GM23248 (cell line): Measurements from ENCODE around the gene SH3GL1. TPM values are rescaled to one million over a fixed set of nuclear protein-coding genes. Genes with fewer than 3 reads are reported as not detected.
"Not testable (repeated sequence)": the region's sequence is repeated elsewhere in the genome, so short reads cannot be mapped to it uniquely, and the experiment has no call there.

Source experiments
- DNase-seq: peaks from one replicate; pipeline ENCODE4 v3.0.0-alpha.2; 2015
- H2AFZ ChIP-seq: fragments of 200-600 bp; sonication (generic); 2 replicates; pipeline ENCODE4 v1.6.1; 2016; ENCODE audit warnings: antibody characterized with exemption
- H3F3A ChIP-seq: fragments of 200-600 bp; sonication (generic); 2 replicates; pipeline ENCODE4 v1.6.1; 2016; ENCODE audit warnings: mild to moderate bottlenecking, antibody characterized with exemption, mixed run types; ENCODE audit not compliant: insufficient read depth
- H3K27ac ChIP-seq: fragments of 200-600 bp; sonication (generic); 2 replicates; pipeline ENCODE4 v1.5.1; 2016; ENCODE audit warnings: mild to moderate bottlenecking
- H3K27me3 ChIP-seq: fragments of 200-600 bp; sonication (generic); replicated peaks from 2 replicates; pipeline ENCODE4 v1.6.1; 2016; ENCODE audit warnings: mild to moderate bottlenecking; ENCODE audit not compliant: insufficient read depth
- H3K36me3 ChIP-seq: fragments of 200-600 bp; sonication (generic); 2 replicates; pipeline ENCODE4 v1.6.1; 2016; ENCODE audit warnings: low read depth, mild to moderate bottlenecking
- H3K4me1 ChIP-seq: fragments of 200-600 bp; sonication (generic); 2 replicates; pipeline ENCODE4 v1.6.1; 2016; ENCODE audit warnings: mild to moderate bottlenecking; ENCODE audit not compliant: insufficient read depth
- H3K4me2 ChIP-seq: fragments of 200-600 bp; sonication (generic); one replicate; pipeline ENCODE4 v1.6.1; 2016; ENCODE audit warnings: mild to moderate bottlenecking; ENCODE audit not compliant: unreplicated experiment
- H3K4me3 ChIP-seq: fragments of 200-600 bp; sonication (generic); 2 replicates; pipeline ENCODE4 v1.5.1; 2016; ENCODE audit warnings: mild to moderate bottlenecking
- H3K79me2 ChIP-seq: fragments of 200-600 bp; sonication (generic); 2 replicates; pipeline ENCODE4 v1.6.1; 2016; ENCODE audit warnings: mild to moderate bottlenecking; ENCODE audit not compliant: insufficient read depth
- H3K9ac ChIP-seq: fragments of 200-600 bp; sonication (generic); 2 replicates; pipeline ENCODE4 v1.6.1; 2016; ENCODE audit warnings: mild to moderate bottlenecking
- H3K9me2 ChIP-seq: fragments of 200-600 bp; sonication (generic); 2 replicates; pipeline ENCODE4 v1.6.1; 2016; ENCODE audit warnings: mixed run types, mild to moderate bottlenecking, moderate library complexity; ENCODE audit not compliant: insufficient read depth
- H3K9me3 ChIP-seq: fragments of 200-600 bp; sonication (generic); one replicate; pipeline ENCODE4 v1.6.1; 2017; ENCODE audit warnings: low read depth
- H4K20me1 ChIP-seq: fragments of 200-600 bp; sonication (generic); 2 replicates; pipeline ENCODE4 v1.6.0; 2016; ENCODE audit not compliant: insufficient read depth
- EZH2 ChIP-seq: fragments of 200-600 bp; sonication (generic); IDR thresholded peaks from 2 replicates; pipeline ENCODE4 v1.6.1; 2018; ENCODE audit warnings: antibody characterized with exemption, mild to moderate bottlenecking; ENCODE audit not compliant: insufficient read depth, poor library complexity, severe bottlenecking
- EZH2phosphoT487 ChIP-seq: fragments of 200-600 bp; sonication (generic); IDR thresholded peaks from 2 replicates; pipeline ENCODE4 v1.6.1; 2018; ENCODE audit warnings: antibody characterized with exemption, moderate library complexity, mild to moderate bottlenecking, low read depth; ENCODE audit not compliant: insufficient read depth
- WGBS, 2 experiments: methylation state at CpG; one replicate each; pipeline ENCODE4 v1.1.6; 2015 to 2017; ENCODE audit warnings: low lambda C conversion rate in 2 of 2, low coverage in 1 of 2; ENCODE audit errors: missing lambda C conversion rate in 2 of 2; 5-methylcytosine and 5-hydroxymethylcytosine counted together
- in situ Hi-C: fragments of 300-500 bp; cut with MboI; formaldehyde crosslinking; loops from 2 replicates; pipeline ENCODE4 v1.15.0; 2020
- polyA plus RNA-seq: library from polyadenylated mRNA; unstranded; fragments of >200 nt; fragmentation: Nextera tagmentation; extraction: Ambion mirVana; gene quantifications from 2 replicates; pipeline ENCODE4 v1.2.1, GENCODE V29; 2016
- total RNA-seq: library from RNA; depleted of rRNA; stranded (reverse); fragments of >200 nt; shearing (Covaris generic); gene quantifications from 2 replicates; pipeline ENCODE4 v1.2.3, GENCODE V29; 2014

The SH3GL1 gene
- total and polyA plus RNA-seq, 2 experiments from 2014 or later, result 141 to 151 TPM

DNA sequence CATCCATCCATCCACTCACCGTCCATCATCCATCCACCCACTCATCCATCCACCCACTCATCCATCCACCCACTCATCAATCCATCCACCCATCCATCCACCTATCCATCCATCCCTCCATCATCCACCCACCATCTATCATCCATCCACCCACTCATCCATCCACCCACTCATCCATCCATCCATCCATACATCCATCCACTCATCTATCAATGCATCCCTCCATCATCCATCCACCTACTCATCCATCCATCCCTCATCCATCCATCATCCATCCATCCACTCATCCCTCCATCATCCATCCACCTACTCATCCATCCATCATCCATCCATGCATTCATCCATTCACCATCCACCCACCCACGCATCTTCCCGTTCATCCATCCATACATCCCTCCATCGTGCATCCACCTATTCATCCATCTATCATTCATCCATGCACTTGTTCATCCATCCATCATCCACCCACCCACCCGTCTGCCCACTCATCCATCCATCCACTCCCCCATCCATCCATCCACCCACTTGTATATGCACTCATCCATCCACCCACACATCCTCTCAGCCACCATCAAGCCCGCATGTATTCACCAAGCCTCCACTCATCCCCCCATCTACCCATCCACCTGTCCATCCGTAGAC, 65.3 kb downstream of the SH3GL1 start:
- Histone ChIP-seq H3K9me2 (no peaks in the 10 kb centered on the region), H3K4me1 (no peaks in the 10 kb centered on the region), H2AFZ (no peak overlapping the region), H3K4me2 (no peak overlapping the region), H3K9ac (no peak overlapping the region), H3K9me3 (no peaks in the 10 kb centered on the region), H3K27me3 (no peaks in the 10 kb centered on the region), H3K36me3 (no peaks in the 10 kb centered on the region), H4K20me1 (no peaks in the 10 kb centered on the region), H3K4me3 (no peak overlapping the region), H3F3A (no peaks in the 10 kb centered on the region), H3K79me2 (no peaks in the 10 kb centered on the region), H3K27ac (no peak overlapping the region)
- in situ Hi-C loops, result no loop called here
- DNase-seq, result no peak
- WGBS, 2 experiments, result 89 to 90% methylated on average over 6 to 7 of the region's 7 CpGs
- TF ChIP-seq EZH2 (no peak), EZH2phosphoT487 (no peak)

GRCh38 chr19:4329858-4330257, 70.5 kb downstream of the SH3GL1 start:
- Histone ChIP-seq H3F3A (no peaks in the 10 kb centered on the region), H3K9me3 (no peaks in the 10 kb centered on the region), H3K27ac (no peak overlapping the region), H3K4me3 (no peak overlapping the region), H3K9me2 (no peaks in the 10 kb centered on the region), H3K4me1 (no peaks in the 10 kb centered on the region), H3K9ac (no peak overlapping the region), H3K36me3 (no peaks in the 10 kb centered on the region), H4K20me1 (no peaks in the 10 kb centered on the region), H3K4me2 (no peak overlapping the region), H3K79me2 (no peaks in the 10 kb centered on the region), H3K27me3 (0 out of 2 replicates have a peak, but pooled peaks cover 5% of the 10 kb centered on the region), H2AFZ (no peak overlapping the region)
- in situ Hi-C loops, result no loop called here
- WGBS, 2 experiments, result 95 to 98% methylated on average over 19 of the region's 19 CpGs
- no peak for TF ChIP-seq EZH2
- TF ChIP-seq EZH2phosphoT487, result no peak
- DNase-seq, result no peak

GRCh38 chr19:4328991-4329681, 71.2 kb downstream of the SH3GL1 start:
- H4K20me1 ChIP-seq, H3K4me1 ChIP-seq, H3K36me3 ChIP-seq, DNase-seq, H3K79me2 ChIP-seq, H3F3A ChIP-seq, H3K9me3 ChIP-seq, in situ Hi-C loops, H3K27me3 ChIP-seq, H3K27ac ChIP-seq, H3K9me2 ChIP-seq: not testable (repeated sequence)
- peak overlapping the region; percentile 71 for H3K4me2 ChIP-seq
- H2AFZ ChIP-seq, result peak overlapping the region; percentile 78
- H3K4me3 ChIP-seq, result peak overlapping the region; percentile 72
- H3K9ac ChIP-seq, result peak overlapping the region; percentile 71
- WGBS, 2 experiments, result 24 to 26% methylated on average over 25 to 35 of the region's 35 CpGs

DNA sequence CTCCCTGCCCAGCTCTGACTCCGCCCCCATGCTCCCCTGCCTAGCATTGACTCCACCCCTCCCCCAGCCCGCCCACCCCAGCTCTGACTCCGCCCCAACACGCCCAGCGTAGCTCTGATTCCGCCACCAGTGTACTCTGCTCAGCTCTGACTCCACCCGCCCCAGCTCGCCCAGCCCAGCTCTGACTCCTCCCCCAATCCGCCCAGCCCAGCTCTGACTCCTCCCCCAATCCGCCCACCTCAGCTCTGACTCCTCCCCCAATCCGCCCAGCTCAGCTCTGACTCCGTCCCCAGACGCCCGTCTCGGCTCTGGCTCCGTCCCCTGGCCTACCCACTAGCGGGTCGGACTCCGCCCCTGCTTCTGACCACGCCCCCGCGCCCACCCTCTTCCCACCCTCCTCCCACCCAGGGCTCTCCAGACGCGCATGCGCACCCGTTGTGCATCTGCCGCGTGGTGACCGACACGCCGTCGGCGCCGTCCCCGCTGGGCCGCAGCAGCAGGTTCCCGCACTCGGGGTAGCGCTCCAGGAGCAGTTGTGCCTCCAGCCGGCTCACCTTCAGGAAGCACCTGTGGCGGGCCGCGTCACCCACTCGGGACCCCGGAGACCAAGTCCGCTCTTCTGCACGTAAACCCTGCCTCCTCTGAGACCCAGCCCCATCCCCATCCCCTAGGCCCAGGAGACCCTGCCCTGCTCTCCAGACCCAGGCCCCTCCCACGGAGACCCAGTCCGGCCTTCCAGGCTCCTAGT, 71.9 kb downstream of the SH3GL1 start:
- no peak for TF ChIP-seq EZH2
- TF ChIP-seq EZH2phosphoT487, result no peak
- Histone ChIP-seq H3K36me3 (no peaks in the 10 kb centered on the region), H3K79me2 (no peaks in the 10 kb centered on the region), H3K4me1 (no peaks in the 10 kb centered on the region), H4K20me1 (no peaks in the 10 kb centered on the region), H3K27me3 (0 out of 2 replicates have a peak, but pooled peaks cover 5% of the 10 kb centered on the region), H3K27ac (no peak overlapping the region), H3K4me2 (peak overlapping the region; percentile 71), H2AFZ (peak overlapping the region; percentile 78), H3K9me2 (no peaks in the 10 kb centered on the region), H3K9me3 (no peaks in the 10 kb centered on the region), H3K9ac (peak overlapping the region; percentile 71), H3K4me3 (peak overlapping the region; percentile 72), H3F3A (no peaks in the 10 kb centered on the region)
- peak; percentile 96 for DNase-seq
- in situ Hi-C loops, result no loop called here
- WGBS, 2 experiments, result 3 to 7% methylated on average over 18 to 48 of the region's 49 CpGs
